NCI-H345 (cell line): ENCODE measurements around the gene USH2A.
A peak's percentile ranks its signal among the peaks of the same experiment; 100 is the strongest.

Experiments used
- DNase-seq: peaks from one replicate; lab custom pipeline; 2025; lab: John Stamatoyannopoulos, UW

USH2A gene

DNA sequence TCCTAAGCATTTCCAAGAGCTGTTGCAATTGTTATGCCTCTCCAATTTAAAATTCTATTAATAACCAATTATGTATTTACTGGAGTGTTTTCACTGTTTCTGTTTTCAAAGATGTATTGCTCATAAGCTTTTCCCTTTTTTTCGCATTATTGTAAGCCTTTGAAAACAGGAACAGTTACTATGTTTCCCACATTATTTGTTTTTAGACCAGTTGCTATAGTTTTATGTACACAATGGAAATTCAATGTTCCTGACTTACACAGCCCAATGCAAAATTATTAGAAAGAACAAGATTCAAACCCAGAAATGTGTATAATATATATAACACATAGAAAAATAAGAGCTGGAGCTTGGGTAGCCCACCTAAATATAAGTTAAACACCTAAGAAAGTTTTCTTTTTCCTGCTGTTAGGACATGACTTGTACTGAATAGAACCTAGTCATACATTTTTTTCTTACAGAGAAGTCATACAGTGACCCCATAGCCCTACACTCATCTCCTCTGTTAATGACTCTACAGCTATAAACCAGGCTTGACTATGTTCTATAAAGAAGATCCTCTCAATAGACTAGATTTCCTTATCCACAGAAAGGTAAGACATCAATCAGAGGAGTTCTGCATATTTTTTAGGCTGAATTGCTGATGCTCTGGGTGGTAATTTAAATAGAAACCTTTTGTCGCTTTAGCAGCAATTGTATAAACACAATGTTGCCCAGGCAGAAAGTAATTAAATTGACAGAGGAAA lies 299.6 kb downstream of the USH2A start:
- no peak for DNase-seq

DNA sequence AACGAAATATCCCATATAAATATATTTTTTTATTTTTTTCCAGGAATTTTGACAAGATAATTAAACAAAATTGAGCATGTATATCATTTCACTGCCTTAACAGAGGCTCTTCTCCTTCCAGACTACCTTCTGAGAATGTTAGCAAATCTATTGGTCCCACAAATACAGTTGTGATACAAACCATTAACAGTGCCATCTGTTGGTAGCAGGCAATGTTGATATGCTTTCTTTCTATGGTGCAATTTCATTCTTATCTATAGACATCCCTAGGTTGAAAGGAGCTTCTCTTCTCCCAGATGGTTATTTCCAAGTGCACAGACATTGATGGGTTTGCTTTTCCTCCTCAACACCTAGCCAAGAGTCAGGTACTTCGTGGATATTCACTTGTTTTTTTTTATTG lies 303.6 kb downstream of the USH2A start:
- peak; percentile 25 for DNase-seq

DNA sequence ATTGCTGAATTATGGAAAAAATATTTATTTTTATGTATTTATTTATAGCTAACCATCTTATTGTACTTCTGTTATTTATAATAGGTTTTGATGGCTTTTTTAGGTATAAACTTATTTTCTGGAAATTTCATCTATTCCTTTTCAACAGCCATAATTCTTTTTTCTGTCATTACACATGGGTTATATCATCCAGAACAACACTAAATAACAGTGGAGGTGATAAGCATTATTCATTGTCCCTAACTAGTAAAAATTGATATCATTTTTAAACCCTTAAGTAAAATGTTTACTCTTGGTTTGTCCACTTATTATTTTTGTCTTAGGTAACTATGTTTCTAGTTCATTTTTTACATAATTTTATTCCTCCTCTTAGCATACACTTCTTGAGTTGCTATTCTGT lies 309.1 kb downstream of the USH2A start:
- no peak for DNase-seq

DNA sequence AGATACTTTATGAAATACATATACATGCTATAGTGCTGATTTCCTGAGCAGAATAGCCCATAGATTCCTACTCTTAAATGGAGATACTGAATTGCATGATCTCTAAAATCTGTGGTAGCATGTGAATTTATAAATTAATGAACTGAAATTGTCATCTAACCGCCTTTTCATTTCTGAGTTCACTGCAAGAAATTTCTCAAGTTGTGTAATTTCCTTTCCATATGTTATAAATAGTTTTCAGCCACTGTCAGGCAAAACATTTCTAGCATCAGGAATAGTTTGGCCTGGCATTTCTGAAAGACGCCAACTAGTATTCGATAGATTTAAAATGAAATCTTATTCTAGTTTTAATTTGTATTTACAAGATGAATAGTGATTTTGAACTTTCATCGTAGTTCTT lies 310.1 kb downstream of the USH2A start:
- DNase-seq = no peak

DNA sequence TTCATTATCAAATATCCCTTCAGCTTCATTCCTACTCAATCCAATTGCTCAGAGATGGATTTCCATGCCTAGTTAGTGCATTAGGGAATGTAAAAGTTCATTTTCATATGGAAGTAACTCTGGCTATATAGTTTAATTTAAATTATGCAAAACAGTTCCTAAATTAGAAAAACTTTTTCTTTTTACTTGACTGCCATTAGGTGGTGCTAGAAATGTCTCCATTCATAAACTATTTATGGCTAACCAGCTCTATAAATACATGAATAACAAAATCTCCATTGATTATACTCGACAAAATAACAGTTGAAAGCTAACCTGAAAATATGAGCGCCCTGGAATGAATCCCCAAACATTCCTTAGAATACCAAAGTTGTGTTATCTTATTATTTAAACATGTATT lies 311.4 kb downstream of the USH2A start:
- DNase-seq = no peak

DNA sequence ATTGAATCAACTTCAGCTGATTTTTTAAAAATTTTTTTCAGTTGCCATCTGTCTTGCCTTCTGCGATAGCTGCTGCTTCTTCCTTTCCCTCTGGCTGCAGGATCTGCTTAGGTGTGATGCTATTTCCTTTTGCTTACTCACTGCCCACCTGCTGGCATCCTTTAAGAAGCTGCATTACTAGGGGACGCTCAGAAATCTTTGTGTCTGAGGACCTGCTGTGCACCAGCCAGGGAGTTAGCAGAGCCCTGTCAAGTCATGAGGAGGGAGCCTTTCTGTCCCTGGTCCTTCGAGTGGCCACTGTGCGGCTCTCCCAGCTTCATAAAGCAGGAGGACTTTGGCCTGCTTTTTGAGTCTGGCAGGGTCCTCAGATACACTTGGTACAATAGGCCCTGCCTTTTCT lies 327.8 kb downstream of the USH2A start:
- no peak for DNase-seq

DNA sequence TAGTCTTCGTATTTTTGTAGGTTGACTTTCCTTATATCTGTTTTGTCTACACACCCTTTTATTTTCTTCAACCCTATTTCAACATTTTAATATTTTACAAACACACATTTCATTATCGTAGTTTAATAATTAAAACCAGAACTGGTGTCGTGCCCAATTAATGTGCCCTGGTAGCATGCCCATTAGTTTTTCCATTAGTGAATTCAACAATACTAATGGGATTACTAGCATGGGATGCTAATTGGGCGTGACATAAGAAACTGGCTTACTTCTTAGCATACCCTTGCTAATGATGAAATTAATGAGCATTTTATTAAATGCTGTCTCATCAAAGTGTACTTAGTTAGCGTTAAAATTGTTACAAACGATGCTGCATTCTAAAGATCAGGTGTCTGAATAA lies 332.7 kb downstream of the USH2A start:
- DNase-seq = no peak

DNA sequence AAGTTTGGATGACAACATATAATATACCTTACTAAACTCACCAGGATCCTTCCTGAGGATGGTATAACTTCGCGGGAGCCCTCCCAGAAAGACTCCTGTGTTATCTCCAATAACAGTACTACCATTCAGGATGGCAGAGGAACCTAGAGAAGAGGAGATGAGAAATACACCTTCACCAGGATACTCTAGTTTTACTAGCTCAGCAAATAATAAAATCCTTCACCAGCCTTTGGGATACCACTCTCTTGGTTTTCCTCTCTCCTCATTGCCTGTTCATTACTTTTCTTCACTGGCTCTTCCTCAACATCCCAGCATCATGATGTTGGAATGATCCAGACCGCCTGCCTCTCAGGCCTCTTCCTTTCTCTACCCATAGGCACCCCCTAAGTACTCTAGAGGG lies 336.6 kb downstream of the USH2A start:
- DNase-seq = no peak

DNA sequence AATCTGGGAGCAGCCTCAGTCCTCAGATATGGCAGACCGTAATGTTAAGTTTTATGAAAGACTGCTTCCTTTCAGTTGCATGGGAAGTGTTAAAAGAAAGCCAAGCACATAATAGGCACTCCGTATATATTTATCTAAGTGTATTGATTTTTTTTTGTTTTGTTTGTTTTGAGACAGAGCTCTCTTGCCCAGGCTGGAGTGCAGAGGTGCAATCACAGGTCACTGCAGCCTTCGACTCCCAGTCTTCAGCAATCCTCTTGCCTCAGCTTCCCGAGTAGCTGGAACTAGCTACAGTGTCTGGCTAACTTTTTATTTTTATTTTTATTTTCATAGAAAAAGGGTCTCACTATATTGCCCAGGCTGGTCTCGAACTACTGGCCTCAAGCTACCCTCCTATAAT lies 341.8 kb downstream of the USH2A start:
- DNase-seq = no peak

DNA sequence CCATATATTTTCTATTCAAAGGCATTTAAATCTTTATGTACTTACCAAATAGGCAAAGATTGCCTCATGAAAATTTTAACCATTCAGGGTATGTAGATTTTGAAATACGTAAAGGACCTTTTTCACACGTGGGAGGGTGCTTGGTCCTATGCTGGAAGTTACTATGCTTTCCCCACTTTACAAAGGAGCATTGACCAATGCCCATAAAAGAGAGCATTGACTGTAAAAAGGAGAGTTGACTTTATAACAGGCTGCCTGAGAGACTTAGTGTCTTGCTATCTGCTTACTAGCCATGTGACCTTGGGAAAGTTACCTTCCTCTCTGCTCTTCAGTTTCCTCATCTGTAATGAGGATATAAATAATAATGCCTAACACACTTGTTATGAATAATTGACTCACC lies 346.5 kb downstream of the USH2A start:
- DNase-seq = no peak

DNA sequence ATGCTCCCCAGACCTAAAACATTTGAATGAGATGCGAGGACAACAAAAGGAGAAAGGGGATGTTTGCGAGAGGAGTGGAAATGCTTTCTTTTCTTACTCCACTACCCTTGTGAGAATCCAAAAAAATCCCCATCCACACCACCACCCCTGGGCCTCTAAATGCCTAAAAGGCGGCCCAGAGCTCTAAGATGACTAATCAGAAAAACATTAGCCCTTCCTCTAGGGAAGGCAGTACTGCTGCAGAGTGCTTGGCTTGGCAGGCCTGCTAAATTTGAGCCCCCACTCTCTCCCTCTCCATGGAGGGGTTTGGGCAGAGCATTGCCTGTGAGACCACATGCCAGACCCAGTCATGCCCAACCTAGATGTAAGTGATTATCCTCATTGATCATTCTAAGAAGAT lies 347.9 kb downstream of the USH2A start:
- DNase-seq = no peak

DNA sequence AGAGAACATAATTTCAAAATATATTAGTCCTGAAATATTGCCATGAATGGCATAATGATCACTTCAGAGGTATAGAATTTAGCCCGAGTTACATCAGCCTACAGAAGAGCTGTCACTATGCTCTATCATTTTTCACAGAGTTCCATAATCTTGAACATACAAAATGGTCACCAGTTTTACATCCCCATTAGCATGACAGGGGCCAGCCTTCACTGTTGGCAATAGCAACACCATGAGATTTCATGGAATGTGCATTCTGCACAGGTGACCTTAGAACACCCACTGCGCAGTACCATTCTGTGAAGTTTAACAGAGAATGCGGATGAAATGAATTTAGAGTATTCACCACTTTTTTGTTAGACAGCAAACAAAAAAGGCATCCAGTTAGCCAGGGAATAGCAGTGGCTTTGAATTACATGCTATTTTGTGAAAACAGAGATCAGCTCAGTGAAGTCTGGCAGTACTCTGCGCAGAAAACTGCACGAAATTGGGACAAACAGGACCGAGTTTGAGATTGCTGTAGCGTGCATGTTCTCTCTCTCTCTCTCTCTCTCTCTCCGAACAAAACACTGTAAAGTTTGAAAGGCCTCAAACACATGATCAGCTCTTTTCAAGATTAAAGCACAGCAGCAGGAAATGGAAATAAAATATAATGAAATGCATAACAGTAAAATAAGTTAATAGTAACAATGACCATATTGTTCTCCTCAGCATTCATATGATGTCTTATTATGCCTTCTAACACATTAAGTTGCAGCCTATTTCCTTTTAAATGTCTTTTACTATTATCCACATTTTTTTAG lies 349.3 kb downstream of the USH2A start:
- DNase-seq = no peak

DNA sequence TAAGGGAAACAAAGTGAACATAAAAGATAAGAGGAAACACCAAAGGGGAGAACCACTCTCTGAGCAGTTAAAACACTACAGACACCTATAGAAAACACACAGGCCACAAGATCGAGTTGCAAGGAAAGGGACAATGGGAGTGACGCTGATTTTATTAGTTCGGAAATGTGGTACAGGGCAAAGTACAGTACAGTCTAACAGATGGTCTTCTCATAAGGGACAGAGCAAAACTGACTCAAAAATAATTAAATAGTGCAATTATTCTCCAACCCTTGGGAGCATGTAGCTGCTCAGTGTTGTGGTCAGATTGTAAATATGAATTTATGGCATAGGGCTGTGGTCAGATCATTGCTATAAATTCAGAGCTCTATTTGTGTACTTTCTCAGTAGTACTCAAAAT lies 352.0 kb downstream of the USH2A start:
- no peak for DNase-seq

DNA sequence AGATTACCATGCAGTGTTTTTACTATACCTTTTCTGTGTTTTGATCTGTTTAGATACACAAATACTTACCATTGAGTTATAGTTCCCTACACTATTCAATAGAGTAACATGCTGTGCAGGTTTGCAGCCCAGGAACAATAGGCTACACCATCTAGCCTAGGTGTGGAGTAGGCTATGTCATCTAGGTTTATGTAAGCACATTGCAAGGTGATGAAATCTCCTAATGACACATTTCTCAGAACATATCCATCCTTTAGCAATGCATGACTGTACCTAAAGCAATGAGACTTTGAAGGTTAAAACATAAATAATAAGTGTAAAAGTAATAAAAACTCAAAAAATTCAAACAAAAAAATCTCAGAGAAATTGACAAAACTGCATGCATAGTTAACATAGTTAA lies 358.6 kb downstream of the USH2A start:
- DNase-seq = no peak

DNA sequence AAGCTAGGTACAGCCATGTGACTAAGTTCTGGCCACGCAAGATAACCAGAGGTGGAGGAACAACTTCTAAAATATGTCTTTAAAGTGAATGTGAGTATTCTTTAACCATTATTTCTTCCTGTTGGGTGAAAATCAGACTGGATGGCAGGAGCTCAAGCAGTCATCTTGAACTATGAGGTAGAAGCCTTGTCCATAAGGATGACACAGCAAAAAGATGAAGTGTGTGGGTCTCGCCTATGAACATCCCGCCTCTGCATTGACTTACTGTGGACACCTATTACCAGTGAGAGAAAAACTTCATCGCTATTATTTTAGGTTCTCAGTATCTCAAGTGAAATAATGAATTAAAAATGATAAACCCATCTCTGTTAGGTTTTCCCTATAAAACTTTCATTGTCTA lies 365.3 kb downstream of the USH2A start:
- DNase-seq = no peak

DNA sequence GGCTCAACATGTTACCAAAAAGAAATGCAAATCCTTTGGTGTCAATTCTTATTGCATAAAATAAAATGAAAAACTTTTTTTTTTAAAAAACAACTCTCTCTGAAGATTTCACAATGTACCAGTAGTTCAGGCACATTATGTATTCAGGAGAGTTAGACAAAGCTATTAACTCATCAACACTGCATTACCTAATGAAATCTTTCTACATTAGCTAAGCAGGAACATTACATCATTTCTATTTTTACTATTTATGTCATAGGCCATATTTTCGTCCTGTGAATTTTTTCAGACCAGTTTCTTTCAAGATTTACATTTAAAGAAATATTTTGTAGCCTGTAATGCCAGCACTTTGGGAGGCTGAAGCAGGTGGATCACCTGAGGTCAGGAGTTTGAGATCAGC lies 366.2 kb downstream of the USH2A start:
- no peak for DNase-seq

DNA sequence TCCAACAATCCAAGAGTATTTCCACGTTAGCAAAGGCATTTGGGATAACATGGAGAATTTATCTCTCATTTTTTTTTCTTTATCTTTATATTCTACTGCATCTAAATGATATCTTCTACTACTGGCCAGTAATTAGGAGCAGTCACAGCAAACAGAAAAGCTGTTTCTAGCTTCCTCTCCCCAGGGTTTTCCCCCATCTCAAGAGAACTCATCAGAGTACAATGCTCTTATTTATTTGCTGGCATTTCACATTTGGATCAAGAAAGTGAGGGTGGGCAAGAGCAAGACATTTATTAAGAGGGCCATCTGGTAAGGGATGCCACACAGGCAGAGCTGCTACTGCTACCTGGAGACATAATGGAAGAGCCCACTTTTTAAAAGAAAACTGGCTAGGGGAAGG lies 368.2 kb downstream of the USH2A start:
- DNase-seq = no peak

DNA sequence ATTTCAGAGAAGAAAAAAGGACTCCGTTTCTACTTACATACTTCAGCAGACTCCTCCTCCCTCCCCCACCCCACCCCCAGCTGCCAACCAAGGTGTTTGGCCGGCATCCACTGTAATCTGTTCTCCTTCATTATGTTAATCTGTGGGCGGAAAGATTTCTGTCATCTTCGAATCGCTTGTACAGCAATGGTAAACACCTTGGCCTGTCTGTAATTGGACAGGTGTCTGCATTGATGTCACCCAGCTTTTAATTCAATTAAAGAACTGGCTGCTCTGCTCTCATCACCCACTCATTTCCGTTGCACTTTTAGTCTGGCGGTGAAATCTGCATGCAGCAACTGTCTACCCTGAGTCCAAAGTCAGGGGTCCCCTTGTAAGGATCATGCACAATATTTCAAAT lies 368.6 kb downstream of the USH2A start:
- DNase-seq = no peak

DNA sequence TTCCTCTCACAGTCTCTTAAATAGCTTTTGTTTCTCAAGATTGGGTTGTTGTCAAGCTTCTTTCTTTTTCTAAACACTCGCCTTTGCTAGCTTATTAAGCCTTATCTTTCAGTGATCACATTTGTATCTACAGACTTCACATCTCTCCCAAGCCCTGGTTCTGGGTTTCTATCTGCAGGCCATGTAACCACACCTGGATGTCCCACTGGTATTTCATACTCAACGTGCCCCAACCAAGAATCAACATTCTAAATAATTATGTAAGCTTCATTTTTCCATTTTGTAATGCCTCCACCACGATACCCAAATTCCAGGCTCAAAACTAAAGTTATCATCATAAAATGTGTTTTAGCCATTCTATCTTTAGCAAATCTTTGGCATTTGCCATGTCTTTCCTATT lies 372.2 kb downstream of the USH2A start:
- DNase-seq = no peak

DNA sequence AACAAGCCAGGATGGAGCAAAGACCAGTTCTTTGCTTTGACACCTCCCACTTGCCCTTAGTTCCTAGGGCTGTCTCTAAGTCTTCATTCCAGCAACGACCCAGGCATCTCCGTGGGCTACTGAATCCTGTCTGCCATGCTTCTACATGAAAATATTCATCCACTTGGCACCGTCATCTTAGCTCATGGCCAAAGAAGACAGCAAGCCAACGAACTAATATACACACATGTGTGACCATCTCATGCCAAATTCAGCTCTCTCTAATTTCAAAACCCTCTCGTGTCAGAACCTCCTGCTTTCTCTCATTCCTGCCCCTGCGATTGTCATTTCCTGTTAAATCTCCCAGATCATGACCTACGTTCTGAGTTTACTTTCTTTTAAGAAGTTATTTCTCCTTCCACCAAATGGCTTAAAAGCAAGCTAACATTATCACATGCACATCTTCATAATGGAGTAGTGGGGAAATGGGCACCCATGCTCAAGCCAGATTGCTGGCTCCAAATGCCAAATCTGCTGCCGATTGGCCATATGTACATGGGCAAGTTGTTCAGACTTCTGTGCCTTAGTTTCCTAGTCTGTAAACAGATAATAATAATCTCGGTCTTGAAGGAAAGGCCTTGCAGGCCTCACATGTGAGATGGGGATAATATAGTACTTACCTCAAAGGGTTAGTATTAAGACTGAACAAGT lies 373.4 kb downstream of the USH2A start:
- DNase-seq = no peak

DNA sequence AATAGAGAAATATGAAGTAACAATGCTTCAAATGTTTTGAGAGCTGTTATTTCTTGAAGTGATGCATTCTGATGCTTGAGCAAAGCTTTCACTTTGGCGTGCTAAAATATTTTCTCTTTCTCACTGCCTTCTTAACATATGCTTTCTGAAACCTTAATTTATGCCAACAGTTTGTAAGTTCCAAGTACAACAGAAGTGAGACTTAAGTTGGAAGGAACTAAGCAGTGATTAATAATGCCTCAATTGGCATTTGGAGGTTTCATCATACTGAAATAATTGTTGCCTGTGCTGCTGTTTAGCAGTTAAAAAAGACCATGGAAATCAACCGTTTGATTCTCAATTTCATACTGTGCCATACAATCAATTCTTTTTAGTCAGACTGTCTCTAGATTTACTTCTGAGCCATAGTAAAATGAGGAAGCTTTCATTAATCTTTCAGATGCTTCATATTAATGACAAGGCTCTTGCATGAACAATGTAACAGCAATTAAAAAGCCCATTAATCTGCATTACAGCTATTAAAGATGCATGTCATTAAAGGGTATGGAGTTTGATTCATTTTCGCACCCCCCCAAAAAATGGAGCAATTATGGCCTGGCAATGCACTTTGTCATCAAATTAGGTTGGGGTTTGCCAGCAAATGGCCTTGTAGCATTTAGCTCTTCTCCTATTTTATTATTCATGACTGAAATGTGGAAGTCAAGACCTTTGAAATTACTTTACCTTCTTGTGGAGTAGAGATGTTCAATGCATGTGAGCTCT lies 375.3 kb downstream of the USH2A start:
- no peak for DNase-seq

DNA sequence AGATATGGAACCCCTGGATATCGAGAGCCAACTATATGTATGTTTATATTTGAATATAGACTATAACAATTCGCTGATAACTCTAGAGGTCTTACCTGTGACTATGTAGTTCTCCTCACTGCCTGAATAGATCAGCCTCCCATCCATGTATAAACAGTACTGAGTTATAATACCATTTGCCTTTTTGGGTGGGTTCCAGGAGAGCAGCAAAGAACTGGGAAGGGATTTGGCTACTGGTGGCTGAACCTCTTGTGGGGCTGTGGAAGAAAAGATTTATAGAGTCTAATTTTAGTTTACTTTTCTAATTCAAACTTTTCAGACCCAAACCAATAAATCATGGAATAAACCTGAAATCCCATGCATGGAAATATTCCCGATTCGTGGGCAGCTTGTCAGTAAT lies 376.9 kb downstream of the USH2A start:
- no peak for DNase-seq
